ENCODE measurements around the gene CAMTA1.

GRCh38 chr1:7355646-7356045 lies 570.4 kb downstream of the CAMTA1 start:
- TF ChIP-seq POLR2A (IDR thresholded peaks at IDR 0.05) = no peak
- no peak for TF ChIP-seq CTCF (IDR thresholded peaks at IDR 0.05)

All from upper lobe of left lung (tissue), 4 donors.